Measurements from ENCODE around the gene DCAKD.

DNA sequence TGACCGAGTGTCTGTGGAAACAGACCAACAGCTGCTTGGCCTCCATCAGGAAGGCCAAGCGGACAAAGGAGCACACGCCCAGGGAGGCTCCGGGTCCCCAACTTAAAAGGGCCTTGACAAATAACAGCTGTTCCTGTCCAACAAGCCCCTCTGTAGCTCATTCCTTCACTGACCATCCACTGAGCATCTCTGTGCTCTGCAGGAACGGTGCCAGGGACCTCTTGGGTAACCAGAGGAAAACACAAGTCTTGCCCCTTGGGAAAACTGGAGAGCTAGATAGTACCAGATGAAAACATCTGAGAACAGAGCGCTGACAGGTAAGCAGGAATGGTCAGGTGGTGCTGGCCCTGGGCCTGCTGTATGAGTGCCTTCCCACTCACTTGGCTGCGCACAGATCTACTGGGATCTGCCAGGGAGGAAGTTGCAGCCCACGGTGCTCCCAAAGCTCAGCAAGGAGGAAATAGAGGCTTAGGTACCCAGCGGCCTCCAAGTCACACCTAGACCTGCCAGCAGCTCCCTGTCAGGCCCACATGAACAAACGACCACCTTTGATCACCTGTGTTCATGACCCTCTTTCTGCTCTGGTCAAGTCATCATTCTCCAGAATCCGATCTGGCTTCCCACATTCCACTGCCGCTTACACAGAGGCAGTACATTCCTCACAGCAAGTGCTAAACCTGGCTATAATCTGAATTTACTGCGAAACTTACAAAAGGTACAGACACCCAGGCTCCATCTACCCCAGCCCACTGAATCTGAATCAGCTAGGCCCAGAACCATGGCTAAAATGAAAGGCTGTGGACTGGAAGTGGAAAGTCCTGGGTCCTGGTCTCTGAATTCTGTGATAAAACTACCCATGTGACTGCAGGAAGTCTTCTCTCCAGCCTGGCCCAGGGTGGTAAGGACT is 12.5 kb downstream of the DCAKD start:
- TF ChIP-seq, protein P1, sequence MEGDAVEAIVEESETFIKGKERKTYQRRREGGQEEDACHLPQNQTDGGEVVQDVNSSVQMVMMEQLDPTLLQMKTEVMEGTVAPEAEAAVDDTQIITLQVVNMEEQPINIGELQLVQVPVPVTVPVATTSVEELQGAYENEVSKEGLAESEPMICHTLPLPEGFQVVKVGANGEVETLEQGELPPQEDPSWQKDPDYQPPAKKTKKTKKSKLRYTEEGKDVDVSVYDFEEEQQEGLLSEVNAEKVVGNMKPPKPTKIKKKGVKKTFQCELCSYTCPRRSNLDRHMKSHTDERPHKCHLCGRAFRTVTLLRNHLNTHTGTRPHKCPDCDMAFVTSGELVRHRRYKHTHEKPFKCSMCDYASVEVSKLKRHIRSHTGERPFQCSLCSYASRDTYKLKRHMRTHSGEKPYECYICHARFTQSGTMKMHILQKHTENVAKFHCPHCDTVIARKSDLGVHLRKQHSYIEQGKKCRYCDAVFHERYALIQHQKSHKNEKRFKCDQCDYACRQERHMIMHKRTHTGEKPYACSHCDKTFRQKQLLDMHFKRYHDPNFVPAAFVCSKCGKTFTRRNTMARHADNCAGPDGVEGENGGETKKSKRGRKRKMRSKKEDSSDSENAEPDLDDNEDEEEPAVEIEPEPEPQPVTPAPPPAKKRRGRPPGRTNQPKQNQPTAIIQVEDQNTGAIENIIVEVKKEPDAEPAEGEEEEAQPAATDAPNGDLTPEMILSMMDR (IDR thresholded peaks at IDR 0.05) = no peak
- TF ChIP-seq ZFX (IDR thresholded peaks at IDR 0.05; ENCODE audit: borderline replicate concordance) = no peak

All from 22Rv1 (cell line).